Measurements from ENCODE around the gene PAX1.
A peak's percentile ranks its signal among the peaks of the same experiment; 100 is the strongest.

The PAX1 gene

GRCh38 chr20:21703717-21704407 is 1.6 kb upstream of the PAX1 start:
- DNase-seq (ENCODE audit: low spot score): no peak

GRCh38 chr20:21704408-21705385 is 767 bp upstream of the PAX1 start:
- DNase-seq (ENCODE audit: low spot score): no peak

- no peak for DNase-seq (ENCODE audit: low spot score)
These were observed 1.1 kb downstream of the PAX1 start for GRCh38 chr20:21706261-21707195.

GRCh38 chr20:21707267-21707666 is 1.8 kb downstream of the PAX1 start:
- DNase-seq (ENCODE audit: low spot score): no peak

GRCh38 chr20:21707999-21708737 is 2.7 kb downstream of the PAX1 start:
- no peak for DNase-seq (ENCODE audit: low spot score)

- DNase-seq (ENCODE audit: low spot score): no peak
These were observed 3.5 kb downstream of the PAX1 start for GRCh38 chr20:21708738-21709534.

- no peak for DNase-seq (ENCODE audit: low spot score)
These were observed 4.1 kb downstream of the PAX1 start for GRCh38 chr20:21709535-21709904.

GRCh38 chr20:21710341-21710740 is 4.9 kb downstream of the PAX1 start:
- DNase-seq (ENCODE audit: low spot score): no peak

- no peak for DNase-seq (ENCODE audit: low spot score)
These were observed 5.5 kb downstream of the PAX1 start for GRCh38 chr20:21710863-21711431.

GRCh38 chr20:21712443-21713059 is 7.1 kb downstream of the PAX1 start:
- no peak for DNase-seq (ENCODE audit: low spot score)

GRCh38 chr20:21713470-21713869 is 8.0 kb downstream of the PAX1 start:
- no peak for DNase-seq (ENCODE audit: low spot score)

GRCh38 chr20:21713901-21714296 is 8.4 kb downstream of the PAX1 start:
- DNase-seq (ENCODE audit: low spot score): no peak

- DNase-seq (ENCODE audit: low spot score): no peak
These were observed 9.1 kb downstream of the PAX1 start for GRCh38 chr20:21714297-21715192.

GRCh38 chr20:21715193-21715881 is 9.9 kb downstream of the PAX1 start:
- no peak for DNase-seq (ENCODE audit: low spot score)

- DNase-seq (ENCODE audit: low spot score): peak; percentile 32
These were observed 14.2 kb downstream of the PAX1 start for GRCh38 chr20:21719592-21720214.

GRCh38 chr20:21725892-21726291 is 20.4 kb downstream of the PAX1 start:
- no peak for DNase-seq (ENCODE audit: low spot score)

- DNase-seq (ENCODE audit: low spot score): no peak
These were observed 23.9 kb downstream of the PAX1 start for GRCh38 chr20:21729316-21729715.

GRCh38 chr20:21739161-21739560 is 33.7 kb downstream of the PAX1 start:
- DNase-seq (ENCODE audit: low spot score): no peak

Data from CD4-positive, alpha-beta T cell treated with Interleukin-2 at 100 ng/mL for 4 hours (primary cell).